GM18508 (cell line): ENCODE measurements around the gene LIG4.

Experiments
- ATAC-seq: cut with Tn5 transposase; IDR thresholded peaks from one replicate; pipeline ENCODE4 v1.9.1; 2021; ENCODE audit warnings: moderate number of reproducible peaks; ENCODE audit not compliant: insufficient read depth, unreplicated experiment

Gene LIG4

DNA sequence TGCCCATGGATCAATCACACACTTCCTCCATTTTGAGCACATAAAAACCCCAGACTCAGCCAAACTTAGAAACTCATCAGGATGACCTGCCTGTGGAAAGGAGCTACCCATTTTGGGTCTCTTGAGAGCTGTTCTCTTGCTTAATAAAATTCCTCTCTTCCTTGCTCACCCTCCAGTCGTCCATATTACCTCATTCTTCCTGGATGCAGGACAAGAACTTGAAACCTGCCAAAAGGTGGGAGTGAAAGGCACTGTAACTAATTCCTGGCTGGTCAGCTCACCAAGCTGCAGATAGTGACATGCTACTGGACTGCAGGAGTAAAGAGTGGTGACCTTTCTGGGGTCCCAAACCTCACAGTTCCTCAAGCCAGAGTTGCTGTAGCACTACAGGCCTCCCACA, 20.2 kb downstream of the LIG4 start:
- no peak for ATAC-seq

- no peak for ATAC-seq
Observed at GRCh38 chr13:108194435-108194936, 20.9 kb downstream of the LIG4 start.

DNA sequence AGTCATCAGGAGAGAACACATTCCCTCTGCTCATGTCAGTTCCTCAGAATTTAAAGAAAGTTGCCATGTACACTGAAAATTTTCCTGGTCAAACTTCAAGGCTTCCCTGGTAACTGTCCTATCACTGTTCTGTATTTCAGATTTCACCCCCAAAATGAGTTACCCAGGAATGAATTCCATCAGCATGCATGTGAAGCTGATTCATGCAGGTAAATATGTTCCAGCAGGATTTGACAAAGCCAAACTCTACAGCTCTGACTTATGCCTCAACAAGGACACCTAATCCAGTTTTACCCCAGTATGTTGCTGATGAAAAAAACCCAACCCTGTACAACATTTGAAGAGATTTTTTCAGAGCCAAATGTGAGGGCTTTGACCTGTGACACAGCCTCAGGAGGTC, 21.5 kb downstream of the LIG4 start:
- ATAC-seq, result no peak

GRCh38 chr13:108190897-108191296, 24.4 kb downstream of the LIG4 start:
- no peak for ATAC-seq

DNA sequence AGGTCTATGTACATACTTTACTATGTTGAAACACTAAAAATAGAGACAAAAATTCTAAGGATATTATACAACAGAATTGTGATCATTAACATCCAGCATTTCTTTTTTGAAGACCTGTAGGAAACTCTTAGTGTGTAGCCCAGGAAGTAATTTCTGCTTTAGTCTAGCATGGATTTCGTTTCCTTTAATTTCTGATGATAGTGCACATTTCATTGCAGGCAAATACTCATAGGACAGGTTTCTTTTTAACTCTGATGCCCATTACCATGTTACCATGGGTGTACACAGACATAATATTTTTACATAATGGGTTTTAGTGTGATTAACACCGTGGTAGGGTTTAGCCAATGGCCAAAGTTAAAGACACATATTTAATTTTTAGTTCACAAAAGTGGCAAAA, 27.1 kb downstream of the LIG4 start:
- ATAC-seq, result no peak

DNA sequence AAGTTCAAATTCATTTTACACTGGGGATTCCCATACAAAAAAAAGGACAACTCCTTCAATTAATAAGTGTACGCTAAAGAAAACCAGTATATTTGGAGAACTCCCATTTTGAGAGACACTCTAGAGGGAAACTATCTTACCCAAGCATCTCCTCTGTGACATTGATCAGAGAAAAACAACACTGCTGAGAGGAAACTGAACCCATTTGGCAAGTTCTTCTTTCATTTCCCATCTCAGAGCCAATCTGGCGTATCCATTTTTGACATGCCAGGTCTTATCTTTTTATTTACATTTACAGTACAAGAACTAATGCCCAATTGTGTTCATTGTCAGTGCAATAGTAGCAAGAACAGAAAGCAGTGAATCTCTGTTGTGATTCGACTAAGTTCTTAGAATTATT, 30.1 kb downstream of the LIG4 start:
- no peak for ATAC-seq

GRCh38 chr13:108182652-108183051, 32.7 kb downstream of the LIG4 start:
- no peak for ATAC-seq

DNA sequence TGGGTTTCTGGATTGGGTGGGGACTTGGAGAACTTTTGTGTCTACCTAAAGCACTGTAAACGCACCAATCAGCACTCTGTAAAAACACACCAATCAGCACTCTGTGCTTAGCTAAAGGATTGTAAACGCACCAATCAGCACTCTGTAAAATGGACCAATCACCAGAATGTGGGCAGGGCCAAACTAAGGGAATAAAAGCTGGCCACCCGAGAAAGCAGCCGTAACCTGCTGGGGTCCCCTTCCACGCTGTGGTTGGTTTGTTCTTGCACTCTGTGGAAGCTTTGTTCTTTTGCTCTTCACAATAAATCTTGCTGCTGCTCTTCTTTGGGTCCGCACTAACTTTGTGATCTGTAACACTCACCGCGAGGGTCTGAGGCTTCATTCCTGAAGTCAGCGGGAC, 37.3 kb downstream of the LIG4 start:
- ATAC-seq, result no peak

DNA sequence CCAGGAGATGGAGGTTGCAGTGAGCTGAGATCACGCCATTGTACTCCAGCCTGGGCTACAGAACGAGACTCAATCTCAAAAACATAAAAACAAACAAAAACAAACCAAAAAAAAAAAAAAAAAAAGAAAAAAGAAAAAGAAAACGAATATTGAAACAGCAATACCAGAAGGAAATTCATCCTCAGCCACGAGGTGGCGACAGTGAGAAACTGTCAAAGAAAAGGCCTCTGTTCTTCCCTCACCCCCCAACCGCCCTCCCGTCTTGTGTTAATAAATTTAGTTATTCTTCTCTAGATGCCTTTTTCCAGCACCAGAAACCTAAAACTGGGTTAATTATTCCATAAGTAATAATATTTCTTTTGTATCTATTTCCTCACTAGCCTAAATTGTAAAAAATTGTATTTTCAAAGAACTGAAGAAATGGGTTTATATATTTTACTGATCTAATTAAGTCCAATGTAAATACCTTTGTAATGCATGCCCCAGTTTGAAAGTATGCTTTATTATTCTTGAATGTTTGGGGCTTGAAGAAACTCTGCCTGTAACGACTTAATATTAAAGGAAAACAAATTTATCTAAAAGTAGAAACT, 38.6 kb downstream of the LIG4 start:
- no peak for ATAC-seq

- ATAC-seq, result no peak
Observed at GRCh38 chr13:108168929-108169328, 46.4 kb downstream of the LIG4 start.

GRCh38 chr13:108166078-108166477, 49.3 kb downstream of the LIG4 start:
- no peak for ATAC-seq

- no peak for ATAC-seq
Observed at GRCh38 chr13:108158746-108159145, 56.6 kb downstream of the LIG4 start.
